Esophagus squamous epithelium (tissue), 5 donors: Measurements from ENCODE around the gene MED16. TPM values are rescaled to one million over a fixed set of nuclear protein-coding genes. Genes with fewer than 3 reads are reported as not detected.

Experiments
- DNase-seq: peaks from one replicate; lab custom pipeline; 2025; lab: John Stamatoyannopoulos, UW
- H3K27ac ChIP-seq, 4 donors: fragments of 200-600 bp; sonication (generic); one replicate each; pipeline ENCODE4 v1.5.1; 2016 to 2019; ENCODE audit warnings: mild to moderate bottlenecking in 1 of 4
- H3K27me3 ChIP-seq, 4 donors: fragments of 200-600 bp; sonication (generic); 1 replicate in 3 of 4; 2 replicates in 1 of 4; pipeline versions ENCODE4 v1.5.1 to v1.6.0; 2017 to 2021; ENCODE audit warnings: antibody characterized with exemption in 1 of 4
- H3K36me3 ChIP-seq, 3 donors: fragments of 200-600 bp; sonication (generic); one replicate each; pipeline ENCODE4 v1.5.1; 2016 to 2019
- H3K4me1 ChIP-seq, 3 donors: fragments of 200-600 bp; sonication (generic); one replicate each; pipeline ENCODE4 v1.5.1; 2017 to 2019
- H3K4me3 ChIP-seq, 4 donors: fragments of 200-600 bp; sonication (generic); 1 replicate in 3 of 4; 2 replicates in 1 of 4; pipeline ENCODE4 v1.5.1; 2016 to 2019; ENCODE audit warnings: mild to moderate bottlenecking in 2 of 4, moderate library complexity in 1 of 4
- H3K9me3 ChIP-seq, 3 donors: fragments of 200-600 bp; sonication (generic); one replicate each; pipeline ENCODE4 v1.5.1; 2016 to 2019
- POLR2A ChIP-seq, 4 donors: fragments of 450-650 bp; IDR thresholded peaks; one replicate each; pipeline ENCODE4 v1.6.1; 2017; ENCODE audit warnings: antibody characterized with exemption in 4 of 4, mild to moderate bottlenecking in 4 of 4, moderate library complexity in 3 of 4
- WGBS, 2 donors: methylation state at CpG; one replicate each; pipeline ENCODE4 v1.1.5; 2018; 5-methylcytosine and 5-hydroxymethylcytosine counted together
- intact Hi-C: fragments of 100-400 bp; cut with DNase I; formaldehyde crosslinking; loops from one replicate; pipeline ENCODE4 v1.15.0; 2022
- total RNA-seq, 4 donors: library from RNA; depleted of rRNA; stranded (reverse); fragments of >200 nt; gene quantifications; one replicate each; pipeline ENCODE4 v1.1.0, GENCODE V29; 2016
- TF ChIP-seq, protein P1 (sequence below), 6 experiments: fragments of 450-650 bp in 4 of 6; fragments of 200-600 bp in 2 of 6; sonication (generic) in 2 of 6; IDR thresholded peaks; one replicate each; pipeline ENCODE4 v1.5.1; 2016 to 2019; ENCODE audit warnings: antibody characterized with exemption in 6 of 6, mild to moderate bottlenecking in 4 of 6, moderate library complexity in 4 of 6
- donor health status: DM: yes; HTN: yes; CAD: no.

Gene MED16
- total RNA-seq, 4 donors from 2014 or later, result 23.7 to 64.9 (median 32.5) TPM

DNA sequence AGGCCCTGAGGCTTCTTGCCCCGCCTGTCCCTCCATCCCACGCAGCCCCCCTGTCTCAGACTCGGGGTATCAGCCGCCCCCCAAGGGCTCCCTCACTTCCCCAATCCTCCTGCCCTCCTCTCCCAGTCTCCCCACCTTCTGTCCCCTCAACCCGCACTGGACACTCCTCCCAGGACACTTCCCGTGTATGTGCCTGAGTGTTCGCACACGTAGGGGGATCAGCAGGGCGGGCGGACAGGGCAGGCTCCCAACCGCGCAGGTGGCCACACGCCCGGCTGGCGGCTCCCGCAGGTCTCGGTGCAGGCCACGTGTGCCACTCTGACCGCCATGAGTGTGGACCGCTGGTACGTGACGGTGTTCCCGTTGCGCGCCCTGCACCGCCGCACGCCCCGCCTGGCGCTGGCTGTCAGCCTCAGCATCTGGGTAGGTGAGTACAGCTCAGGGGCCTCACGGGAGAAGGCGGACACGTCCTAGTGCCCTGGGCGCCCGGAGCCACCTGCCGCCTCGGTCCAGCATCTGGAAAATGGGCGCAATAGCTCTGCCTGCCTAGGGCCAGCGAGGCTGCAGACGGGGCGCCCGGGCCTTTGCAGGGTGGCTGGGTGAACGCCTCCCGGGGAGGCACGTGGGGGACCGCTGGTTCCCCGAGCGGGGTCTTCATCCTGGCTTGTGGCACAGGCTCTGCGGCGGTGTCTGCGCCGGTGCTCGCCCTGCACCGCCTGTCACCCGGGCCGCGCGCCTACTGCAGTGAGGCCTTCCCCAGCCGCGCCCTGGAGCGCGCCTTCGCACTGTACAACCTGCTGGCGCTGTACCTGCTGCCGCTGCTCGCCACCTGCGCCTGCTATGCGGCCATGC lies 26.4 kb upstream of the MED16 start:
- H3K9me3 ChIP-seq, result no peaks in the 10 kb centered on the region
- 0% methylated on average over 4 of the region's 68 CpGs; no CpG with 5 or more reads in 1 of the 2 donors for WGBS, 2 donors
- peak overlapping the region; percentile 13 to 60 (median 30) for H3K4me3 ChIP-seq
- TF ChIP-seq, protein P1, sequence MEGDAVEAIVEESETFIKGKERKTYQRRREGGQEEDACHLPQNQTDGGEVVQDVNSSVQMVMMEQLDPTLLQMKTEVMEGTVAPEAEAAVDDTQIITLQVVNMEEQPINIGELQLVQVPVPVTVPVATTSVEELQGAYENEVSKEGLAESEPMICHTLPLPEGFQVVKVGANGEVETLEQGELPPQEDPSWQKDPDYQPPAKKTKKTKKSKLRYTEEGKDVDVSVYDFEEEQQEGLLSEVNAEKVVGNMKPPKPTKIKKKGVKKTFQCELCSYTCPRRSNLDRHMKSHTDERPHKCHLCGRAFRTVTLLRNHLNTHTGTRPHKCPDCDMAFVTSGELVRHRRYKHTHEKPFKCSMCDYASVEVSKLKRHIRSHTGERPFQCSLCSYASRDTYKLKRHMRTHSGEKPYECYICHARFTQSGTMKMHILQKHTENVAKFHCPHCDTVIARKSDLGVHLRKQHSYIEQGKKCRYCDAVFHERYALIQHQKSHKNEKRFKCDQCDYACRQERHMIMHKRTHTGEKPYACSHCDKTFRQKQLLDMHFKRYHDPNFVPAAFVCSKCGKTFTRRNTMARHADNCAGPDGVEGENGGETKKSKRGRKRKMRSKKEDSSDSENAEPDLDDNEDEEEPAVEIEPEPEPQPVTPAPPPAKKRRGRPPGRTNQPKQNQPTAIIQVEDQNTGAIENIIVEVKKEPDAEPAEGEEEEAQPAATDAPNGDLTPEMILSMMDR (IDR thresholded peaks at IDR 0.05), result no peak
- TF ChIP-seq POLR2A (IDR thresholded peaks at IDR 0.05), result no peak
- intact Hi-C loops, result loop anchor here (2.0 to 5.0 kb wide), 3 partner anchors 57 to 147 kb away; no protein-coding TSS in a partner anchor
- no peaks in the 10 kb centered on the region for H3K36me3 ChIP-seq
- peaks cover 35 to 67% (median 43%) of the 10 kb centered on the region in 3 donors for H3K4me1 ChIP-seq
- no peak overlapping the region for H3K27ac ChIP-seq
- no peak for DNase-seq
- H3K27me3 ChIP-seq, result peaks cover 14 to 58% (median 30%) of the 10 kb centered on the region in 4 donors

- peaks cover 36 to 64% (median 44%) of the 10 kb centered on the region in 3 donors for H3K4me1 ChIP-seq
- no peaks in the 10 kb centered on the region for H3K36me3 ChIP-seq
- peaks cover 14 to 58% (median 30%) of the 10 kb centered on the region in 4 donors for H3K27me3 ChIP-seq
- H3K27ac ChIP-seq, result no peak overlapping the region
- intact Hi-C loops, result no loop called here
- no peaks in the 10 kb centered on the region for H3K9me3 ChIP-seq
- TF ChIP-seq, protein P1 (IDR thresholded peaks at IDR 0.05), result no peak
- TF ChIP-seq POLR2A (IDR thresholded peaks at IDR 0.05), result no peak
- no peak for DNase-seq
- WGBS, 2 donors, result 3 to 7% methylated on average over 6 to 10 of the region's 58 CpGs
- peak overlapping the region in 1 of 4 donors; percentile 63 for H3K4me3 ChIP-seq
Measured at GRCh38 chr19:918481-919198, 25.7 kb upstream of the MED16 start.

DNA sequence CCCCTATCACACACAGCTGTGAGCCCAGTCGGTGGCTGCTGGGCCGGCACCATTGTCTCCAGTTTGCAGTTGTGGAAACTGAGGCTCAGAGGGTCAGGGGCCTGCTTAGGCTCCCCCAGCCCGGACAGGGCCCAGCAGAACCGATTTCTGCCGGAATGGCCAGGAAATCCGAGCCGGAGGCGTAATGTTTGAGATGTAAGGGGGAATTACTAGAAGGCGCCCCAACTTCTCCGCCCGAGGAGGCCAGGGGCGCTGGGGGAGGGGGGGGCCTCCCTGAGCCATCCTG lies 25.1 kb upstream of the MED16 start:
- Histone ChIP-seq H3K4me3 (peak overlapping the region in 2 of 4 donors; percentile 40 to 63), H3K27me3 (peaks cover 14 to 58% (median 30%) of the 10 kb centered on the region in 4 donors), H3K36me3 (no peaks in the 10 kb centered on the region), H3K27ac (no peak overlapping the region), H3K4me1 (peaks cover 38 to 63% (median 48%) of the 10 kb centered on the region in 3 donors), H3K9me3 (no peaks in the 10 kb centered on the region)
- TF ChIP-seq, protein P1 (IDR thresholded peaks at IDR 0.05), result no peak
- no peak for TF ChIP-seq POLR2A (IDR thresholded peaks at IDR 0.05)
- no peak for DNase-seq
- 0% methylated on average over 2 of the region's 12 CpGs; no CpG with 5 or more reads in 1 of the 2 donors for WGBS, 2 donors
- intact Hi-C loops, result no loop called here

DNA sequence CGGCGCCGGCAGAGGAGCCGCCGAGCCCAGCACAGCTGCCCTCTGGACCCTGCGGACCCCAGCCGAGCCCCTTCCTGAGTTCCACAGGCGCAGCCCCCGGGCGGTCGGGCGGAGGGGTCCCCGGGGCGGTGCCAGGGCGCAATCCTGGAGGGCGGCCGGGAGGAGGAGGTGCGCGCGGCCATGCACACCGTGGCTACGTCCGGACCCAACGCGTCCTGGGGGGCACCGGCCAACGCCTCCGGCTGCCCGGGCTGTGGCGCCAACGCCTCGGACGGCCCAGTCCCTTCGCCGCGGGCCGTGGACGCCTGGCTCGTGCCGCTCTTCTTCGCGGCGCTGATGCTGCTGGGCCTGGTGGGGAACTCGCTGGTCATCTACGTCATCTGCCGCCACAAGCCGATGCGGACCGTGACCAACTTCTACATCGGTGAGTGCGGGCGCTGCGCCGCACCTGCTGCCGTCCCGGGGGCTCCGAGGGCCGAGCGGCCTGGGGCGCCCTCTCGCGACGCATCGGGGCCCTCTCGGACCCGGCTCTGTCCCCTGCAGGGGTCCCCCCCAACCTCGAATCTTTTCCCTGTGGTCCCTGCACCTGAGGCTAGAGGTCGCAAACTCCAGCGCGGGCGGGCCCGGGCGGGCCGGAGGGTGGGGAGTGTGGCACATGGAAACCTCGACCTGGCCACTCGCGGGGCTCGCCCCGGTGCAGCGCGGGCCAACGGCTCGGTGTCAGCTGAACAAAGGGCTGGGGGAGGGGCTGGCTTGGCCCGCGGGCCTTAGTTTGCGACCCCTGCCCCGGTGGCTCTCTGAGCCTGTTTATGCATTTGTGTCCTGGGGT lies 24.6 kb upstream of the MED16 start, which contains the start of gene KISS1R:
Gene KISS1R, plus strand, starts transcription at position 11 of the 829 bp plus-strand sequence. Its CDS starts 170 bp downstream, at position 181.
- intact Hi-C loops, result no loop called here
- peak within 1 kb of the TSS; percentile 1 to 63 (median 22) for H3K4me3 ChIP-seq
- peaks cover 38 to 64% (median 48%) of the 10 kb centered on the region in 3 donors for H3K4me1 ChIP-seq
- peaks cover 14 to 58% (median 30%) of the 10 kb centered on the region in 4 donors for H3K27me3 ChIP-seq
- no peaks in the 10 kb centered on the region for H3K9me3 ChIP-seq
- no peak within 1 kb of the TSS for H3K27ac ChIP-seq
- no peak for DNase-seq
- no peaks in the 10 kb centered on the region for H3K36me3 ChIP-seq
- TF ChIP-seq, protein P1 (IDR thresholded peaks at IDR 0.05), result peak in 5 of 6 experiments; percentile 35 to 65 (median 57)
- no peak for TF ChIP-seq POLR2A (IDR thresholded peaks at IDR 0.05)
- 2% methylated on average over 7 of the region's 87 CpGs; no CpG with 5 or more reads in 1 of the 2 donors for WGBS, 2 donors
